A549 (cell line): ENCODE results near the gene NSD2.

ENCODE experiments used
- CHD4 ChIP-seq: fragments of 200-600 bp; sonication (generic); IDR thresholded peaks from 2 replicates; pipeline ENCODE4 v1.6.1; 2016; ENCODE audit warnings: antibody characterized with exemption, mild to moderate bottlenecking, borderline replicate concordance
- EP300 ChIP-seq, 2 experiments: fragments of >200 bp; sonication (Bioruptor Twin); formaldehyde crosslinking; IDR thresholded peaks; 2 replicates in 1 of 2; 3 replicates in 1 of 2; pipeline ENCODE4 v1.6.1; 2016 to 2017
- POLR2A ChIP-seq: IDR thresholded peaks from 2 replicates; pipeline ENCODE4 v1.6.1; 2012; ENCODE audit warnings: mild to moderate bottlenecking, low read length
- RAD21 ChIP-seq, 2 experiments: fragments of >200 bp in 1 of 2; sonication (Bioruptor Twin) in 1 of 2; formaldehyde crosslinking in 1 of 2; IDR thresholded peaks in 1 of 2; conservative IDR thresholded peaks in 1 of 2; 2 replicates in 1 of 2; 3 replicates in 1 of 2; pipeline ENCODE4 v1.6.1; 2012 to 2018; ENCODE audit warnings: inconsistent platforms in 1 of 2
- RFX5 ChIP-seq: fragments of 450-650 bp; IDR thresholded peaks from 2 replicates; pipeline ENCODE4 v1.7.1; 2014; ENCODE audit warnings: antibody characterized with exemption, mild to moderate bottlenecking, moderate library complexity
- SREBF2 ChIP-seq: fragments of 450-650 bp; IDR thresholded peaks from 2 replicates; pipeline ENCODE4 v1.6.1; 2014; ENCODE audit warnings: mild to moderate bottlenecking, moderate library complexity
- TF ChIP-seq, protein P1 (sequence below): fragments of >200 bp; sonication (Bioruptor Twin); formaldehyde crosslinking; IDR thresholded peaks from 3 replicates; pipeline ENCODE4 v1.5.1; 2016
- TF ChIP-seq, protein P2 (sequence below): IDR thresholded peaks from 2 replicates; pipeline ENCODE4 v1.6.1; 2012
- TF ChIP-seq, protein P3 (sequence below): IDR thresholded peaks from 2 replicates; pipeline ENCODE4 v1.6.1; 2012
- TF ChIP-seq, protein P4 (sequence below): fragments of 200-600 bp; sonication (generic); IDR thresholded peaks from 2 replicates; pipeline ENCODE4 v1.6.1; 2016; ENCODE audit warnings: antibody characterized with exemption, mild to moderate bottlenecking, moderate library complexity

DNA sequence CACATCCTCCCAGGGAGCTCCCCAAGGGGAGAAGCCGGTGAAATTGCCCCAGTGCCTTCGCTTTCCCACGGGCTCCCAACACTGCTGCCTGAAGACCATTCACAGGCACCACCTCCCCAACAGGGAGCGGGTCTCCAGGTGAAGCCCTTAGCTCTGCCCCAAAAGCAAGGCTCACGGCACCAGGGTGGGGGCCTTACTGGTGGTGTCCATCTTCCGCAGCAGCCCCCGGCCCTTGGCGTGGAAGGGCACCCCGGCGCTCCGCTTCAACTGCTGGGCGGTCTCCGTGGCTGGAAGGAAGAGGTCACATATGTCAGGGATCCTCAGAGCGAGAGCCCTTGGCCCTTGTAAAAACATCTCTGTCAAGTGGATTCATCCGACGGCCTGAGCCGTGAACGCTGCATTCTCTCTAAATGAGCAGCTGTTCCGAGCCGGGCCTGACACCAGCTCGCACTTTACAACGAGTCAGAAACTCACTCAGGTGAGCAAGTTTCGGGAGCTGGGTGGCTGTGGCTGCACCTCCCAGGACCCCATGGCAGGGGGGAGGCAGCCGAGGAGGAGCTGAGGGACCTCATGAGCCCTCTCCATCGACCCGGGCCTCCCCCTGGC, 116.6 kb downstream of the NSD2 start:
- TF ChIP-seq RFX5, result no peak
- TF ChIP-seq, protein P1, sequence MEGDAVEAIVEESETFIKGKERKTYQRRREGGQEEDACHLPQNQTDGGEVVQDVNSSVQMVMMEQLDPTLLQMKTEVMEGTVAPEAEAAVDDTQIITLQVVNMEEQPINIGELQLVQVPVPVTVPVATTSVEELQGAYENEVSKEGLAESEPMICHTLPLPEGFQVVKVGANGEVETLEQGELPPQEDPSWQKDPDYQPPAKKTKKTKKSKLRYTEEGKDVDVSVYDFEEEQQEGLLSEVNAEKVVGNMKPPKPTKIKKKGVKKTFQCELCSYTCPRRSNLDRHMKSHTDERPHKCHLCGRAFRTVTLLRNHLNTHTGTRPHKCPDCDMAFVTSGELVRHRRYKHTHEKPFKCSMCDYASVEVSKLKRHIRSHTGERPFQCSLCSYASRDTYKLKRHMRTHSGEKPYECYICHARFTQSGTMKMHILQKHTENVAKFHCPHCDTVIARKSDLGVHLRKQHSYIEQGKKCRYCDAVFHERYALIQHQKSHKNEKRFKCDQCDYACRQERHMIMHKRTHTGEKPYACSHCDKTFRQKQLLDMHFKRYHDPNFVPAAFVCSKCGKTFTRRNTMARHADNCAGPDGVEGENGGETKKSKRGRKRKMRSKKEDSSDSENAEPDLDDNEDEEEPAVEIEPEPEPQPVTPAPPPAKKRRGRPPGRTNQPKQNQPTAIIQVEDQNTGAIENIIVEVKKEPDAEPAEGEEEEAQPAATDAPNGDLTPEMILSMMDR, result no peak
- TF ChIP-seq, protein P2, sequence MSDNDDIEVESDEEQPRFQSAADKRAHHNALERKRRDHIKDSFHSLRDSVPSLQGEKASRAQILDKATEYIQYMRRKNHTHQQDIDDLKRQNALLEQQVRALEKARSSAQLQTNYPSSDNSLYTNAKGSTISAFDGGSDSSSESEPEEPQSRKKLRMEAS, result no peak
- no peak for TF ChIP-seq POLR2A
- TF ChIP-seq RAD21 (conservative IDR thresholded peaks at IDR 0.05 in 1 of 2, IDR thresholded peaks at IDR 0.05 in 1 of 2), result no peak
- TF ChIP-seq, protein P3, sequence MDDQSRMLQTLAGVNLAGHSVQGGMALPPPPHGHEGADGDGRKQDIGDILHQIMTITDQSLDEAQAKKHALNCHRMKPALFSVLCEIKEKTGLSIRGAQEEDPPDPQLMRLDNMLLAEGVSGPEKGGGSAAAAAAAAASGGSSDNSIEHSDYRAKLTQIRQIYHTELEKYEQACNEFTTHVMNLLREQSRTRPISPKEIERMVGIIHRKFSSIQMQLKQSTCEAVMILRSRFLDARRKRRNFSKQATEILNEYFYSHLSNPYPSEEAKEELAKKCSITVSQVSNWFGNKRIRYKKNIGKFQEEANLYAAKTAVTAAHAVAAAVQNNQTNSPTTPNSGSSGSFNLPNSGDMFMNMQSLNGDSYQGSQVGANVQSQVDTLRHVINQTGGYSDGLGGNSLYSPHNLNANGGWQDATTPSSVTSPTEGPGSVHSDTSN, result no peak
- no peak for TF ChIP-seq CHD4
- no peak for TF ChIP-seq EP300 (IDR thresholded peaks at IDR 0.05)
- TF ChIP-seq SREBF2, result no peak
- TF ChIP-seq, protein P4, sequence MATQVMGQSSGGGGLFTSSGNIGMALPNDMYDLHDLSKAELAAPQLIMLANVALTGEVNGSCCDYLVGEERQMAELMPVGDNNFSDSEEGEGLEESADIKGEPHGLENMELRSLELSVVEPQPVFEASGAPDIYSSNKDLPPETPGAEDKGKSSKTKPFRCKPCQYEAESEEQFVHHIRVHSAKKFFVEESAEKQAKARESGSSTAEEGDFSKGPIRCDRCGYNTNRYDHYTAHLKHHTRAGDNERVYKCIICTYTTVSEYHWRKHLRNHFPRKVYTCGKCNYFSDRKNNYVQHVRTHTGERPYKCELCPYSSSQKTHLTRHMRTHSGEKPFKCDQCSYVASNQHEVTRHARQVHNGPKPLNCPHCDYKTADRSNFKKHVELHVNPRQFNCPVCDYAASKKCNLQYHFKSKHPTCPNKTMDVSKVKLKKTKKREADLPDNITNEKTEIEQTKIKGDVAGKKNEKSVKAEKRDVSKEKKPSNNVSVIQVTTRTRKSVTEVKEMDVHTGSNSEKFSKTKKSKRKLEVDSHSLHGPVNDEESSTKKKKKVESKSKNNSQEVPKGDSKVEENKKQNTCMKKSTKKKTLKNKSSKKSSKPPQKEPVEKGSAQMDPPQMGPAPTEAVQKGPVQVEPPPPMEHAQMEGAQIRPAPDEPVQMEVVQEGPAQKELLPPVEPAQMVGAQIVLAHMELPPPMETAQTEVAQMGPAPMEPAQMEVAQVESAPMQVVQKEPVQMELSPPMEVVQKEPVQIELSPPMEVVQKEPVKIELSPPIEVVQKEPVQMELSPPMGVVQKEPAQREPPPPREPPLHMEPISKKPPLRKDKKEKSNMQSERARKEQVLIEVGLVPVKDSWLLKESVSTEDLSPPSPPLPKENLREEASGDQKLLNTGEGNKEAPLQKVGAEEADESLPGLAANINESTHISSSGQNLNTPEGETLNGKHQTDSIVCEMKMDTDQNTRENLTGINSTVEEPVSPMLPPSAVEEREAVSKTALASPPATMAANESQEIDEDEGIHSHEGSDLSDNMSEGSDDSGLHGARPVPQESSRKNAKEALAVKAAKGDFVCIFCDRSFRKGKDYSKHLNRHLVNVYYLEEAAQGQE, result no peak
